ENCODE data around the gene FHDC1.

The FHDC1 gene

GRCh38 chr4:152951348-152951747, 15.2 kb downstream of the FHDC1 start:
- Mint-ChIP-seq H3K4me1 (no peaks in the 10 kb centered on the region), H3K27me3 (peaks cover 43% of the 10 kb centered on the region), H3K4me3 (no peak overlapping the region), H3K9me3 (no peaks in the 10 kb centered on the region), H3K36me3 (ENCODE audit: insufficient read depth) (no peaks in the 10 kb centered on the region), H3K27ac (ENCODE audit: low read depth) (no peak overlapping the region)
- ATAC-seq (replicated peaks; ENCODE audit: extremely low read depth, poor library complexity, severe bottlenecking) (no peak), DNase-seq (ENCODE audit: low spot score in 2 of 2) (no peak)

- peaks cover 10% of the 10 kb centered on the region for H3K4me1 Mint-ChIP-seq
- H3K36me3 Mint-ChIP-seq (ENCODE audit: insufficient read depth): no peaks in the 10 kb centered on the region
- DNase-seq (ENCODE audit: low spot score in 2 of 2) (no peak), ATAC-seq (replicated peaks; ENCODE audit: extremely low read depth, poor library complexity, severe bottlenecking) (no peak)
- H3K4me3 Mint-ChIP-seq: no peak overlapping the region
- no peak overlapping the region for H3K27ac Mint-ChIP-seq (ENCODE audit: low read depth)
- H3K27me3 Mint-ChIP-seq: peaks cover 31% of the 10 kb centered on the region
- H3K9me3 Mint-ChIP-seq: no peaks in the 10 kb centered on the region
Measured at GRCh38 chr4:152953514-152953913, 17.4 kb downstream of the FHDC1 start.

GRCh38 chr4:152954741-152955140, 18.6 kb downstream of the FHDC1 start:
- Mint-ChIP-seq H3K27ac (ENCODE audit: low read depth) (no peak overlapping the region), H3K36me3 (ENCODE audit: insufficient read depth) (peaks cover 1% of the 10 kb centered on the region), H3K27me3 (peaks cover 27% of the 10 kb centered on the region), H3K4me1 (peaks cover 11% of the 10 kb centered on the region), H3K4me3 (no peak overlapping the region), H3K9me3 (no peaks in the 10 kb centered on the region)
- ATAC-seq (replicated peaks; ENCODE audit: extremely low read depth, poor library complexity, severe bottlenecking) (no peak), DNase-seq (ENCODE audit: low spot score in 2 of 2) (no peak)

GRCh38 chr4:152956147-152956546, 20.0 kb downstream of the FHDC1 start:
- peaks cover 11% of the 10 kb centered on the region for H3K4me1 Mint-ChIP-seq
- no peak for ATAC-seq (replicated peaks; ENCODE audit: extremely low read depth, poor library complexity, severe bottlenecking)
- no peak overlapping the region for H3K4me3 Mint-ChIP-seq
- DNase-seq (ENCODE audit: low spot score in 2 of 2): no peak
- no peak overlapping the region for H3K27ac Mint-ChIP-seq (ENCODE audit: low read depth)
- H3K27me3 Mint-ChIP-seq: peaks cover 13% of the 10 kb centered on the region
- H3K36me3 Mint-ChIP-seq (ENCODE audit: insufficient read depth): peaks cover 1% of the 10 kb centered on the region
- no peaks in the 10 kb centered on the region for H3K9me3 Mint-ChIP-seq

GRCh38 chr4:152956650-152957436, 20.7 kb downstream of the FHDC1 start:
- no peak overlapping the region for H3K27ac Mint-ChIP-seq (ENCODE audit: low read depth)
- no peak overlapping the region for H3K4me3 Mint-ChIP-seq
- peaks cover 10% of the 10 kb centered on the region for H3K27me3 Mint-ChIP-seq
- no peak for ATAC-seq (replicated peaks; ENCODE audit: extremely low read depth, poor library complexity, severe bottlenecking)
- peaks cover 11% of the 10 kb centered on the region for H3K4me1 Mint-ChIP-seq
- no peak for DNase-seq (ENCODE audit: low spot score in 2 of 2)
- H3K36me3 Mint-ChIP-seq (ENCODE audit: insufficient read depth): peaks cover 1% of the 10 kb centered on the region
- no peaks in the 10 kb centered on the region for H3K9me3 Mint-ChIP-seq

GRCh38 chr4:152957437-152958171, 21.5 kb downstream of the FHDC1 start:
- Mint-ChIP-seq H3K27ac (ENCODE audit: low read depth) (peak overlapping the region; percentile 24), H3K4me3 (no peak overlapping the region), H3K27me3 (peaks cover 10% of the 10 kb centered on the region), H3K4me1 (peaks cover 11% of the 10 kb centered on the region), H3K36me3 (ENCODE audit: insufficient read depth) (peaks cover 1% of the 10 kb centered on the region), H3K9me3 (no peaks in the 10 kb centered on the region)
- ATAC-seq (replicated peaks; ENCODE audit: extremely low read depth, poor library complexity, severe bottlenecking) (peak; percentile 77), DNase-seq (ENCODE audit: low spot score in 2 of 2) (no peak)

GRCh38 chr4:152959080-152959479, 23.0 kb downstream of the FHDC1 start:
- peaks cover 11% of the 10 kb centered on the region for H3K4me1 Mint-ChIP-seq

GRCh38 chr4:152960082-152960481, 24.0 kb downstream of the FHDC1 start:
- DNase-seq (ENCODE audit: low spot score in 2 of 2) (no peak), ATAC-seq (replicated peaks; ENCODE audit: extremely low read depth, poor library complexity, severe bottlenecking) (no peak)
- H3K4me1 Mint-ChIP-seq: peaks cover 11% of the 10 kb centered on the region
- no peak overlapping the region for H3K4me3 Mint-ChIP-seq
- no peaks in the 10 kb centered on the region for H3K9me3 Mint-ChIP-seq
- peaks cover 1% of the 10 kb centered on the region for H3K36me3 Mint-ChIP-seq (ENCODE audit: insufficient read depth)
- H3K27me3 Mint-ChIP-seq: no peaks in the 10 kb centered on the region
- no peak overlapping the region for H3K27ac Mint-ChIP-seq (ENCODE audit: low read depth)

More at GRCh38 chr4:152959080-152959479, 23.0 kb downstream of the FHDC1 start:
- Mint-ChIP-seq H3K9me3 (no peaks in the 10 kb centered on the region), H3K4me3 (no peak overlapping the region), H3K36me3 (ENCODE audit: insufficient read depth) (peaks cover 1% of the 10 kb centered on the region), H3K27me3 (peaks cover under 1% of the 10 kb centered on the region), H3K27ac (ENCODE audit: low read depth) (no peak overlapping the region)
- DNase-seq (ENCODE audit: low spot score in 2 of 2) (no peak), ATAC-seq (replicated peaks; ENCODE audit: extremely low read depth, poor library complexity, severe bottlenecking) (no peak)

- DNase-seq (ENCODE audit: low spot score in 2 of 2): no peak
- ATAC-seq (replicated peaks; ENCODE audit: extremely low read depth, poor library complexity, severe bottlenecking): no peak
Measured at GRCh38 chr4:152961014-152961772, 25.1 kb downstream of the FHDC1 start.

GRCh38 chr4:152961773-152962115, 25.6 kb downstream of the FHDC1 start:
- Mint-ChIP-seq H3K36me3 (ENCODE audit: insufficient read depth) (peaks cover 1% of the 10 kb centered on the region), H3K27ac (ENCODE audit: low read depth) (no peak overlapping the region), H3K27me3 (no peaks in the 10 kb centered on the region), H3K4me3 (no peak overlapping the region), H3K9me3 (no peaks in the 10 kb centered on the region), H3K4me1 (peaks cover 11% of the 10 kb centered on the region)
- no peak for DNase-seq (ENCODE audit: low spot score in 2 of 2)
- ATAC-seq (replicated peaks; ENCODE audit: extremely low read depth, poor library complexity, severe bottlenecking): no peak

More at GRCh38 chr4:152961014-152961772, 25.1 kb downstream of the FHDC1 start:
- Mint-ChIP-seq H3K4me3 (no peak overlapping the region), H3K36me3 (ENCODE audit: insufficient read depth) (peaks cover 1% of the 10 kb centered on the region), H3K4me1 (peaks cover 11% of the 10 kb centered on the region), H3K27me3 (no peaks in the 10 kb centered on the region), H3K27ac (ENCODE audit: low read depth) (no peak overlapping the region), H3K9me3 (no peaks in the 10 kb centered on the region)

- peaks cover 11% of the 10 kb centered on the region for H3K4me1 Mint-ChIP-seq
Measured at GRCh38 chr4:152962150-152962549, 26.0 kb downstream of the FHDC1 start.

GRCh38 chr4:152964335-152964734, 28.2 kb downstream of the FHDC1 start:
- ATAC-seq (replicated peaks; ENCODE audit: extremely low read depth, poor library complexity, severe bottlenecking) (no peak), DNase-seq (ENCODE audit: low spot score in 2 of 2) (no peak)
- H3K4me1 Mint-ChIP-seq: no peaks in the 10 kb centered on the region
- H3K27me3 Mint-ChIP-seq: no peaks in the 10 kb centered on the region
- H3K9me3 Mint-ChIP-seq: no peaks in the 10 kb centered on the region
- H3K36me3 Mint-ChIP-seq (ENCODE audit: insufficient read depth): peaks cover 1% of the 10 kb centered on the region
- H3K27ac Mint-ChIP-seq (ENCODE audit: low read depth): no peak overlapping the region
- no peak overlapping the region for H3K4me3 Mint-ChIP-seq

More at GRCh38 chr4:152962150-152962549, 26.0 kb downstream of the FHDC1 start:
- no peak for DNase-seq (ENCODE audit: low spot score in 2 of 2)
- H3K27ac Mint-ChIP-seq (ENCODE audit: low read depth): no peak overlapping the region
- H3K27me3 Mint-ChIP-seq: no peaks in the 10 kb centered on the region
- H3K36me3 Mint-ChIP-seq (ENCODE audit: insufficient read depth): peaks cover 1% of the 10 kb centered on the region
- ATAC-seq (replicated peaks; ENCODE audit: extremely low read depth, poor library complexity, severe bottlenecking): no peak
- no peaks in the 10 kb centered on the region for H3K9me3 Mint-ChIP-seq
- H3K4me3 Mint-ChIP-seq: no peak overlapping the region

Measured in central memory CD8-positive, alpha-beta T cell (primary cell).